ENCODE measurements around the gene PRG2.

PRG2 gene

GRCh38 chr11:57395905-57396623, 5.6 kb upstream of the PRG2 start:
- no peak for DNase-seq

- DNase-seq, result no peak
These were observed 3.9 kb upstream of the PRG2 start for GRCh38 chr11:57394203-57394965.

DNA sequence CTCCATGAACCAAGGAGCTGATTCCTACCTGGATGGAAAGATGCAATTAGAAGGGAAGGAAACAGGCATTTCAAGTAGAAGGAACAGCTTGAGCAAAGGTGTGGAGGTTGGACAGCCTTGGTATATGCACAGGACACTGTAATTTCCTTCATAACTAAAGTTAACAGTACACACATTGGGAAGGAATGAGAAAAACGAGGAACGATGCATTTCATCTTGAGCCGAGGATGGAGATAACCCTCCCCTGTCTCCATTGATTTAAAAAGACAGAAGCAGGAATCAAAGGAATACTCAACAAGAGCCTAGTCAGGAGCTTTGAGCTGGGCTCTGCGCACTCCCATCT, 2.3 kb upstream of the PRG2 start:
- no peak for DNase-seq

- DNase-seq, result no peak
These were observed 1.8 kb upstream of the PRG2 start for GRCh38 chr11:57392066-57392762.

DNA sequence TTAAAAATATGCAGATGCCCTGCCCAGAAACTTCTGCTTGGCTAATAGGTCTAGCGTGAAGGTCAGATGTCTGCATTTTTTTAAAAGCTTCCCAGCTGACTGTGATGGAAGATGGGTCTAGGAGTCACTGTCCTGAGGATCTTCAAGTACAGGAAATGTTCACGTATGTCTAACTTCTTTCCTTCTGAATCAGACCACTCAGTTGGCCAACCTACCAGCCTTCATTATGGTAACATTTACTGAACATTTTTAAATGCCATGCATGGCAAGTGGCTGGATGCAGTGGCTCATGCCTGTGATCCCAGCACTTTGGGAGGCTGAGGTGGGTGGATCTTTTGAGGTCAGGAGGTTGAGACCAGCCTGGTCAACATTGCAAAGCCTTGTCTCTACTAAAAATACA, 1.1 kb upstream of the PRG2 start:
- no peak for DNase-seq

DNA sequence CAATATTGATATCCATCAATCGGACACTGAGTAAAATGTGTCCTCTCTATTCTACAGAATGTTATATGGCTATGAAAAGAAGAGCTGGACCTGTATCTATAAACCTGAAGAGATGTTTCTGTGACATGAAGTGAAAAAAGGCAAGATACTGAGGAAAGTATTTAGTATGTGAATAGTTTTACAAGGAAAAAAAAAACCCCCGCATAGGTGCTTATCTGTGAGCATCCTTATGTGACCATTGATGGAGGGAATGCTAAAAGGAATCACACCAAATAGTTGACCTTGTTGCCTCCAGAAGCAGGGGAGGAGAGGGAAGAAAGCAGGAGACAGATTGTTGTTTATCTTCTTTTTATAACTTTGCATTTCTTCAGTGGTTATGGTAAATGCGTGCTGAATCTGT, 661 bp upstream of the PRG2 start:
- DNase-seq, result no peak

GRCh38 chr11:57387289-57388030, 3.0 kb downstream of the PRG2 start:
- DNase-seq, result no peak

GRCh38 chr11:57386178-57386940, 4.1 kb downstream of the PRG2 start:
- DNase-seq, result no peak

DNA sequence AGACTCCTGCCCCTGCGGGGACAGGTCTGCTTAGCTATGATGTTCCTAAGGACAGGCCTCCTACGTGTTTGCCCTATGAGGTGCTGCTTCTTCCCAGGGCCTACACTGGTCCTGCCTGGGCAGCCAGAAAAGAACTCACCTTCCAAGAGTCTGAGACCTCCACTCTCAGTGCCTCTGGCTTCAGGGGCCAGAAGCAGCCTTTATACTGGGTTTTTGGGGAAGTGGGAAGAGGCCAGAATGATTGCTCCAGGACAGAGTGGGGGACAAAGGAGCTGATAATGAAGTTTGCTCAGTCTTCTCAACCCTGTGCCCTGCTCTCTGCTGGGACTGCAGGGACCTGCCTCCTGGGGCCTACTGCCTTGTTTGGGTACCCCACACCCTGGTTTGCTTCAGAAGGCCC, 9.5 kb downstream of the PRG2 start, which contains the start of gene PRG3:
Gene PRG3 (minus strand): TSS at position 176 of the 400 bp plus-strand sequence. CDS start 442 bp downstream, outside the sequence.
- no peak for DNase-seq

- no peak for DNase-seq
These were observed 10.7 kb downstream of the PRG2 start for GRCh38 chr11:57379732-57380131.

DNA sequence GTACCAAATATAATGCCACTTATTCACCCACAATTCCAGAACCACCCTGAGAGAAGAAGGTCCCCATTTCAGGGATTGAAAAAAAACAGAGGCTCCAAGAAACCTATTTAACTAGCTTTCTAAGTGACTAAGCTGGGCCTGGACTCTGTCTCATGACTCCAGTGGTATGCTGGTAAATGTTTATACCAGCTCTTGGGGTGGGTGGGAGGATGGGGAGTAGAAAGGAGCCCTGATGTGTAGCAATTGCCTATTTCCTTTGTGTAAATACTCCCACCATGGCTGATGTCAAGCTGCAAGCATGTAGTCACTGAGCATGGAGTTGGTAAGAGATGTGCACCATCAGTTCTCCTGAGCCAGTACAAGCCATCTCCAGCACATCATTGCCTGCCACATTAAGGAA, 12.3 kb downstream of the PRG2 start:
- no peak for DNase-seq

DNA sequence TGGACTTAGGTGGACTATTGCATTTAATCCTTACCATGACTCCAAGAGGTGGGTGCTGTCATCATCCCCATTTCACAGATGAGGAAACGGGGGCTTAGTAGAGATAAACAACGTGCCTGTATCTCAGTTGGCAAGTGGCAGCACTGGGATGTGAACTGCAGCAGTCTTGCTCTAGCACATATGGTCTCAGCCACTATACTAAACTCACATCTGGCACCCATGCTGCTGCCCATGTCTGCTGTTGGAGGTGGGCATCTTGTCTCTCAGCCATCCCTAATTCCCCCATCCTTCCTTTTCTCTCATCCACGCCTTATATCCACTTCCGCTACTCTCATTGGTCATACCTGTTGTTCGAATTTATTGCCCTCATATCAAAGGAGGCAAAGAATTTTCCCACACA, 13.3 kb downstream of the PRG2 start:
- DNase-seq, result no peak

- DNase-seq, result no peak
These were observed 14.1 kb downstream of the PRG2 start for GRCh38 chr11:57376095-57377090.

- no peak for DNase-seq
These were observed 15.0 kb downstream of the PRG2 start for GRCh38 chr11:57375490-57375889.

- DNase-seq, result no peak
These were observed 15.5 kb downstream of the PRG2 start for GRCh38 chr11:57374966-57375365.

DNA sequence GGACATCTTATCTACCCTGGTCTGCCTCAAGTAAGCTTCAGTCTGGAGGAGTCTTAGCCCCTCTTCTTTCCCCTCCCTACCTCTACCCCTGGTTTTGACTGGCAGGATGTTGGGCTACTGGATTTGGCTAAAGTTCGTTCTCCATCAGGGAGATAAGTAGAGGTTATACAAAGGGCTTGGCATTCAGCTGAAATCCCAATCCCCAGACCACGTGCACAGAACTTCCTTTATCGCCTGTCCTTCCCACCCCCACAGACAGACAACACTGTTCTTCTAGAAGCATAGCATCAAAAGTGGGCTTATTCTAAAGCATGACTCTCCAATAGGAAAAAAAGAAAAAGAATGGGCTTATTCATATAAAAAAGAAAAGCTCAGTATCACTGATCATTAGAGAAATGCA, 17.3 kb downstream of the PRG2 start:
- no peak for DNase-seq

DNA sequence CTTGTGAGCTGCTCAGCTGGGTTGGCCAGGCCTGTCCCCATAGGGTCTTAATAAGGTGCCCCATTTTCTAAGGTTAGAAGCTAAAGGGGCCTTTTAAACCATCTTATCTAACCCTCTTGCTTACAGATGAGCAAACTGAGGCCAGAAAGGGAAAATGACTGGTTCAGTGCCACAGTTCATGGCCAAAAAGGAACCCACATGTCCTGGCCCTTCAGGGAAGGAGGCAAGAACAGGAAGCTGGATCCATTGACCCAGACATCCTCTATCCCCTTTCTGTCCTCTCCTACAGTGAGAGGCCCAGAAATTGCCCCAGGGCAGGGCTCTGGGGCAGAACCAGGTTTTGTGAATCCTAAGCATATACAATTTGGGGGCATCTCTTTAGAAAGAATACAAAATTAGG, 19.5 kb downstream of the PRG2 start:
- no peak for DNase-seq

- no peak for DNase-seq
These were observed 20.2 kb downstream of the PRG2 start for GRCh38 chr11:57370251-57370650.

GRCh38 chr11:57368845-57369232, 21.6 kb downstream of the PRG2 start:
- no peak for DNase-seq

DNA sequence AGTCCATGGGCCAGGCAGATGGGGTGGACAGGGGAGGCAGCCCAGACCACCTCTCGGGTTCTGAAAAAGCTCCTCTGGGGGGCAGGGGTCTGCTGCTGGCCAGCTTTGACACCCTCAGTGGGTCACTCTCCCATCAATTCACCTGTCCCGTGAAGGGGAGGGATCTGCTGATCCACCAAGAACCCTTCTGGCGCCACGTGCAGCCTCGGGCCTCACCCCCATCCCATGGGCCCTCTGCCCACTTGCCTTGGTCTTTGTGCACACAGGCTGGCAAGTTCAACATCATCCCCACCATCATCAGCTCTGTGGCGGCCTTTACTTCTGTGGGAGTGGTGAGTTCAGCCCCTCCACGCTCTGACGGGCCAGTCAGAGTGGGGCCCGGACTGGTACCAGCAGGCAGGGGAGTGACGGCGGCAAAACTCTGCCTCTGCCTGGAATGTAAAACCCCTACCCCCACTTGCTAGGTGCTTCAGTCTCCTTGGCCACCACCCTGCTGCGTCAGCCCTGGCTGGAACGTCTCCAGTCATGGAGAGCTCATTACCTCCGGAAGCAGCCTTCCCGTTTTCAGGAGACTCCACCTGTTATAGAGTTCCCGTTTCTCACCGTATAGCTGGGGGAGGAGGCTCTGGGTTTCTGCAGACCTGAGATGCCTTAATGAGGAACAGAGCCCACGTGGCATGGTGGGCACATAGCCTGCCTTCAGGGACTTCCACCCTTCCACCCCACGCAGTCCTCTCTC, 22.2 kb downstream of the PRG2 start:
- no peak for DNase-seq

All from activated CD4-positive, CD25-positive, alpha-beta regulatory T cell treated with anti-CD3 and anti-CD28 coated beads, Interleukin-2, amount 50 U/mL, for 72 hours (primary cell).